CD4-positive, alpha-beta T cell treated with Interleukin-12 subunit alpha and Interleukin-12 subunit beta, for 1 hour (primary cell): ENCODE data around the gene EARS2.
"Not testable (repeated sequence)": the region's sequence is repeated elsewhere in the genome, so short reads cannot be mapped to it uniquely, and the experiment has no call there.

ENCODE experiments used
- DNase-seq: peaks from one replicate; pipeline ENCODE4 v3.0.0-alpha.2; 2020

Gene EARS2

GRCh38 chr16:23556881-23557778, at the start of gene EARS2, which contains the start of gene UBFD1:
TSS of gene EARS2 (minus strand) at chr16:23557350. CDS start at chr16:23557343, 7 bp downstream.
TSS of gene UBFD1 (plus strand) at chr16:23557727. CDS start at chr16:23557743, 16 bp downstream.
- peak; percentile 96 for DNase-seq

GRCh38 chr16:23597003-23597756, 40.0 kb upstream of the EARS2 start:
- DNase-seq: peak; percentile 33

DNA sequence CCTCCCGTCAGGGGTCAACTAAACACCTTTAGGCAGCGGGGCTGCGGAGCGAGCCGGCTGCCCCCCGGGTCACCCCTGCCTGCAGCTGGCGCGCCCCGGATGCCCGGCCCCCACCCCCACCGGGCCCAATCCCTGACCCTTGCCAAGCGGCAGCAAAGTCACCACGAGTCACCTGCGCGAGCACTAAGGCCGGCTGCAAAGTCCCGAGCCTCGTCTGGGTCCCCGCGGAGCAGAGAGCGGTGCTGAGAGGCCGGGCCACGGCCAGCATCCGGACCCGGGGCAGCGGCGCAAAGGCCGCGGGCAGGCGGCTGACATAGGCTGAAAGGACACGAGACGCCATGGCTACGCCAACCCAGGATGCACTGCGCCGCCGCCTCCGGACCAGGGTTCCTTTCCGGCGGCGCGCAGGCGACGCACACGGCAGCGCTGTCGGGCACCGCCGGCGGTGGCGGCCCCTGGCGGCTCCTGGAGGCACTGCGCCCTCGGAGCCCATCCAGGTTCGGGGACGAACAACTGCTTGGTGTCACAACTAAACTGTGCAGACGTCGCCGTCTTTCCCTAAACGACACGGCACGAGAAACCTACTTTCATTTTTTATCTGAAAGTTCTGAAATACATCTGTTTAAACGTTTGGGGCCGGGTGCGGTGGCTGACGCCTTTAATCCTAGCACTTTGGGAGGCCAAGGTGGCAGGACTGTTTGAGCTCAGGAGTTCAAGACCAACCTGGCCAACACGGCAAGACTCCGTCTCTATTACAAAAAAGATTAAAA, 39.0 kb upstream of the EARS2 start, which contains the start of gene NDUFAB1:
TSS of gene NDUFAB1 (minus strand) at position 366 of the 770 bp plus-strand sequence. CDS start at position 340, 26 bp downstream.
- DNase-seq: peak; percentile 92

DNA sequence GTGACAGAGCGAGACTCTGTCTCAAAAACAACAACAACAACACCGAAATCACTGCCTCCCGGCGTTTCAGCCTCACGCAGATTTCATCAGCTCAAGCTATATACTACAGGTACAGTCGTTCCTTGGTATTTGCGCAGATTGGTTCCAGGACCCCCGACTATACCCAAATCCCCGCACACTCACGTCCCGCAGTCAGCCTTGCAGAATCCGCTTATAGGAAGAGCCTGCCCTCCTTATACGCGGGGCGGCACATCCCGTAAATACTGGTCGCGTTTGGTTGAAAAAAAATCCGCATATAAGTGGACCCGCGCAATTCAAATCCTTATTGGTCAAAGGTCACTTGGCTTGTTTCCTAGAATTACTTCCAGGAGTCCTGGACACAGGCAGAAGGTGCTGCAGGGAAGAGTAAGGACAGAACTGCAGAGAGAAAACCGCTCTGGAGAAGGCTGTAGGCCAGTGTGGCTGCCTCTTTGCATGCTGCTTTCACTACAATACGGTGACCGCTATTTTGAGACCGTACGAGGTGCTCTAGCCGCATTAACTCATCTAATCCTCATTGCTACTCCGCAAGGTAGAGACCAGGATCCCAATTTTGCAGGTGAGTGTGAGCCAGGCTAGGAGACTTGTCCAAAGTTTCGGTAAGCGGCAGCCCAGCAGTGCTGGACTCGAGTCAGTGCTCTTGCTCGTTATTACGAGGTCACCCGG, 38.2 kb upstream of the EARS2 start:
- no peak for DNase-seq

DNA sequence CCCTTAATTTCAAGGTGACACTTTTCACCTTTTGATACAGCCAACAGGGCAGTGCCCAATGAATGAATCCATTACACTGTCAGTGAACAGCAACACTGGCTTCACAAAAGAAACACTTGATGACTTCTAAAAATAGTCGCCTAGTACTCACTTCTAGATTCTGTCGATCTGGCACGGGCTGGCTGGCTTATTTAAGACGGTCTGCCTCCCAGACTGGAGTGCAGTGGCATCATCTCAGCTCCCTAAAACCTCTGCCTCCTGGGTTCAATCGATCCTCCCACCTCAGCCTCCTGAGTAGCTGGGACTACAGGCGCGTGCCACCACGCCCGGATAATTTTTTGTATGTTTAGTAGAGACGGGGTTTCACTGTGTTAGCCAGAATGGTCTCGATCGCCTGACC, 37.0 kb upstream of the EARS2 start:
- DNase-seq: no peak

- DNase-seq: no peak
Observed at GRCh38 chr16:23590181-23590580, 33.0 kb upstream of the EARS2 start.

GRCh38 chr16:23587726-23588125, 30.6 kb upstream of the EARS2 start:
- no peak for DNase-seq

GRCh38 chr16:23584186-23585076, 27.3 kb upstream of the EARS2 start:
- DNase-seq: no peak

GRCh38 chr16:23583271-23583670, 26.1 kb upstream of the EARS2 start:
- not testable (repeated sequence) for DNase-seq

DNA sequence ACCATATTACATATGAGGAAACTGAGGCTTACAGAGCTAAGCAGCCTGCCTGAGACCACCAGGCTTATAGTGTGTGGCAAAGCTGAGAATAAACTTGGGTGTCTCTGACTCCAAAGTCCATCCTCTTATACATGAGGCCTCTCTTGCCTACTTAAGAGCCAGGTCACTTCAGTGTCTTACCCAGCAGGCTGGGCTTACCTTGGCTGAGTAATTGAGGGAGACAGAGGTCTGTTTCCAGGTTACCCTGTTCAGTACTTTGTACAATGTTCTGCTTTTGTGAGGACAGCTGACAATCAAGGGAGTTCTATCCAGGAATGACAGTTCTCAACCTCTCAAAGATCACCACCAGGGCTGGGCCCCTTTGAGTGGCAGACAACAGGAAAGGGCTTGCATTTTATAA, 24.6 kb upstream of the EARS2 start:
- DNase-seq: no peak

- DNase-seq: no peak
Observed at GRCh38 chr16:23580391-23580790, 23.2 kb upstream of the EARS2 start.

- no peak for DNase-seq
Observed at GRCh38 chr16:23579371-23579770, 22.2 kb upstream of the EARS2 start.

- no peak for DNase-seq
Observed at GRCh38 chr16:23578101-23578830, 21.1 kb upstream of the EARS2 start.

DNA sequence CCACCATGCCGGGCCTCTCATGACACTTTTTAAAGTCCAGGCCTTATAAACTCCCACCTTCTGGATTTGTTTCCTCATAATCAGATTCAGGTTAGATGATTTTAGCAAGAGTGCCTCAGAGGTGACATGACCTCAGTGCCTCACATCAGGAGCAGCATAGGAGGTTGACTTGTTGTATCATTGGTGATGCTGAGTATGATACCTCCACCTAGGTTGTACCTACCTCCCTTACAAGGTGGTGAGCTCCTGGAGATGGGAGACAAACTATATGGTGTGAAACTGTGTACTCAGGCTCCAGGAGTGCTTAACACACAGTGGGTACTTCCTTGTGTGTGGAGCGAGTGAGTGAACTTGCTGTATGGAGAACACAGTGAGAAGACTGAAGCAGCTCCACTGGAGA, 20.3 kb upstream of the EARS2 start:
- no peak for DNase-seq

- DNase-seq: no peak
Observed at GRCh38 chr16:23575834-23576233, 18.7 kb upstream of the EARS2 start.

DNA sequence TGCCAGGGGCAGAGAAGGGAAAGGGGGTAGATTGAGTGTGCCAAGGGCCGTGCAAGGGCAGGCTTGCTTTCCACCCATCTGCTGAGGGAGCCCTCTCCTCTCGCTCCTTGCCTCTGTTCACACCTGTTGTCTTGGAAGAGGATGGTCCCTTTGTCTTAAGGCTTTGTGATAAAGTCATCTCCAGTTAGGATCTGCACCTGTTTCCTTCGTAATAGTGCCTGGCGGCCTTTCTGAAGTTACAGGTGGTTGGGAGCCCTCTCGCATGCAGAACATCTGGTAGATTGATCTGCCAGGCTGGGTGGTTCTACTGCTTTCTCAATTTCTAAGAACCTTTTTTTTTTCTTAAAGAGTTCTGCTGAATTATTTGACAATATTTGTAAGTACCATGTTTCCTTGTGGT, 16.7 kb upstream of the EARS2 start:
- DNase-seq: no peak

GRCh38 chr16:23572394-23572793, 15.2 kb upstream of the EARS2 start:
- no peak for DNase-seq

GRCh38 chr16:23571895-23572294, 14.7 kb upstream of the EARS2 start:
- DNase-seq: no peak

- DNase-seq: no peak
Observed at GRCh38 chr16:23570992-23571632, 14.0 kb upstream of the EARS2 start.

- no peak for DNase-seq
Observed at GRCh38 chr16:23567602-23568001, 10.5 kb upstream of the EARS2 start.
